Endothelial cell (in vitro differentiated cells): ENCODE measurements around the gene SHISA8. TPM values are rescaled to one million over a fixed set of nuclear protein-coding genes. Genes with fewer than 3 reads are reported as not detected.

Source experiments
- DNase-seq: peaks from one replicate; pipeline ENCODE4 v3.0.0; 2021; ENCODE audit warnings: low spot score
- H3K27ac Mint-ChIP-seq: one replicate; pipeline ENCODE4 v1.8.0; 2021; ENCODE audit warnings: mixed read lengths, inconsistent platforms; ENCODE audit not compliant: unreplicated experiment
- H3K27me3 Mint-ChIP-seq: one replicate; pipeline ENCODE4 v1.8.0; 2021; ENCODE audit warnings: mild to moderate bottlenecking, moderate library complexity, mixed read lengths, inconsistent platforms; ENCODE audit not compliant: unreplicated experiment
- H3K36me3 Mint-ChIP-seq: one replicate; pipeline ENCODE4 v1.8.0; 2021; ENCODE audit warnings: mild to moderate bottlenecking, low read depth, mixed read lengths, inconsistent platforms; ENCODE audit not compliant: unreplicated experiment
- H3K4me1 Mint-ChIP-seq: one replicate; pipeline ENCODE4 v1.8.0; 2021; ENCODE audit warnings: mild to moderate bottlenecking, mixed read lengths, inconsistent platforms; ENCODE audit not compliant: unreplicated experiment
- H3K4me3 Mint-ChIP-seq: one replicate; pipeline ENCODE4 v1.8.0; 2021; ENCODE audit warnings: mild to moderate bottlenecking, mixed read lengths, inconsistent platforms; ENCODE audit not compliant: unreplicated experiment
- H3K9me3 Mint-ChIP-seq: one replicate; pipeline ENCODE4 v1.8.0; 2021; ENCODE audit warnings: mixed read lengths, inconsistent platforms; ENCODE audit not compliant: unreplicated experiment
- CTCF ChIP-seq: fragments of 200-600 bp; sonication (generic); IDR thresholded peaks from one replicate; pipeline ENCODE4 v1.5.0; 2021; ENCODE audit warnings: antibody characterized with exemption; ENCODE audit not compliant: unreplicated experiment
- total RNA-seq: library from RNA; stranded (reverse); fragmentation: NEBNext Ultra II Directional; extraction: Animal tissue kit (Norgen Biotek cat#: 25700); gene quantifications from one replicate; pipeline ENCODE4 v1.2.1, GENCODE V29; 2021; ENCODE audit not compliant: unreplicated experiment

SHISA8 gene
- total RNA-seq, 1 donor from 2014 or later, result 0.41 TPM

GRCh38 chr22:41939981-41940831 is 25.3 kb upstream of the SHISA8 start:
- Mint-ChIP-seq H3K4me1 (peaks cover 7% of the 10 kb centered on the region), H3K27ac (peak overlapping the region; percentile 24), H3K9me3 (no peaks in the 10 kb centered on the region), H3K27me3 (peaks cover 2% of the 10 kb centered on the region), H3K36me3 (no peaks in the 10 kb centered on the region), H3K4me3 (no peak overlapping the region)
- no peak for TF ChIP-seq CTCF
- DNase-seq, result peak; percentile 4

GRCh38 chr22:41936894-41937169 is 22.0 kb upstream of the SHISA8 start:
- no peak for TF ChIP-seq CTCF
- DNase-seq, result no peak
- no peak overlapping the region for H3K4me3 Mint-ChIP-seq
- H3K4me1 Mint-ChIP-seq, result peaks cover 2% of the 10 kb centered on the region
- peaks cover 4% of the 10 kb centered on the region for H3K27me3 Mint-ChIP-seq
- no peaks in the 10 kb centered on the region for H3K9me3 Mint-ChIP-seq
- H3K27ac Mint-ChIP-seq, result no peak overlapping the region
- H3K36me3 Mint-ChIP-seq, result no peaks in the 10 kb centered on the region

- Mint-ChIP-seq H3K9me3 (no peaks in the 10 kb centered on the region), H3K36me3 (no peaks in the 10 kb centered on the region), H3K4me1 (no peaks in the 10 kb centered on the region), H3K4me3 (no peak overlapping the region), H3K27me3 (peaks cover 2% of the 10 kb centered on the region), H3K27ac (no peak overlapping the region)
- DNase-seq, result no peak
- TF ChIP-seq CTCF, result no peak
Observed at GRCh38 chr22:41935509-41935908, 20.6 kb upstream of the SHISA8 start.

GRCh38 chr22:41935015-41935351 is 20.1 kb upstream of the SHISA8 start:
- Mint-ChIP-seq H3K27ac (no peak overlapping the region), H3K4me1 (no peaks in the 10 kb centered on the region), H3K27me3 (peaks cover 2% of the 10 kb centered on the region), H3K4me3 (no peak overlapping the region), H3K9me3 (no peaks in the 10 kb centered on the region), H3K36me3 (no peaks in the 10 kb centered on the region)
- no peak for TF ChIP-seq CTCF
- DNase-seq, result no peak

- Mint-ChIP-seq H3K9me3 (no peaks in the 10 kb centered on the region), H3K4me1 (no peaks in the 10 kb centered on the region), H3K4me3 (no peak overlapping the region), H3K36me3 (no peaks in the 10 kb centered on the region), H3K27me3 (peaks cover 2% of the 10 kb centered on the region), H3K27ac (no peak overlapping the region)
- no peak for DNase-seq
- TF ChIP-seq CTCF, result no peak
Observed at GRCh38 chr22:41934284-41935014, 19.6 kb upstream of the SHISA8 start.
